Body of pancreas (tissue), 4 donors: ENCODE measurements around the gene VN1R2.

ENCODE experiments used
- CTCF ChIP-seq, 7 experiments: fragments of 450-650 bp in 4 of 7; fragments of 200-600 bp in 3 of 7; sonication (generic) in 3 of 7; IDR thresholded peaks; one replicate each; pipeline ENCODE4 v1.5.1; 2016 to 2019; ENCODE audit warnings: antibody characterized with exemption in 7 of 7
- POLR2A ChIP-seq, 3 donors: fragments of 450-650 bp; IDR thresholded peaks; one replicate each; pipeline ENCODE4 v1.6.1; 2016; ENCODE audit warnings: antibody characterized with exemption in 3 of 3, mild to moderate bottlenecking in 2 of 3

DNA sequence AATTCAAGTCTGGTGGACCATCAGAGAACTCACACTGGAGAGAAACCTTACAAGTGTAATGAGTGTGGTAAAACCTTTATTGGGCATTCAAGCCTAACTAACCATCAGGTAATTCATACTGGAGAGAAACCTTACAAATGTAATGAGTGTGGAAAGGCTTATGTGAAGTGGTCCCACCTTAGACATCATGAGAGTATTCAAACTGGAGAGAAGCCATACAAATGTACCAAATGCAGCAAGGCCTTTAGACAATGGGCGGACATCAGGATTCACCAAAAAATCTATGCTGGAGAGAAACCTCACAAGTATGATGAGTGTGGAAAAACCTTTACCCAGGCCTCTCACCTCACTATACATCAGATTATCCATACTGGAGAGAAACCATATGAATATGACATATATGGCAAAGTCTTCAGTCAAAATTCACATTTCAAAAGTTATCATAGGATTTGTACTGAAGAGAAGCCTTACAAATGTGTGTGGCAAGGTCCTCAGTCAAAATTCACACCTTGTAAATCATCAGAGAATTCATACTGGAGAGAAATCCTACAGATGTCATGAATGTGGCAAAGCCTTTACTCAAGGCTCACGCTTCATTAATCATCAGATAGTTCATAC lies 45.3 kb upstream of the VN1R2 start:
- TF ChIP-seq CTCF (IDR thresholded peaks at IDR 0.05) (no peak), POLR2A (IDR thresholded peaks at IDR 0.05) (no peak)
